ENCODE results near the gene MEIS2.

DNA sequence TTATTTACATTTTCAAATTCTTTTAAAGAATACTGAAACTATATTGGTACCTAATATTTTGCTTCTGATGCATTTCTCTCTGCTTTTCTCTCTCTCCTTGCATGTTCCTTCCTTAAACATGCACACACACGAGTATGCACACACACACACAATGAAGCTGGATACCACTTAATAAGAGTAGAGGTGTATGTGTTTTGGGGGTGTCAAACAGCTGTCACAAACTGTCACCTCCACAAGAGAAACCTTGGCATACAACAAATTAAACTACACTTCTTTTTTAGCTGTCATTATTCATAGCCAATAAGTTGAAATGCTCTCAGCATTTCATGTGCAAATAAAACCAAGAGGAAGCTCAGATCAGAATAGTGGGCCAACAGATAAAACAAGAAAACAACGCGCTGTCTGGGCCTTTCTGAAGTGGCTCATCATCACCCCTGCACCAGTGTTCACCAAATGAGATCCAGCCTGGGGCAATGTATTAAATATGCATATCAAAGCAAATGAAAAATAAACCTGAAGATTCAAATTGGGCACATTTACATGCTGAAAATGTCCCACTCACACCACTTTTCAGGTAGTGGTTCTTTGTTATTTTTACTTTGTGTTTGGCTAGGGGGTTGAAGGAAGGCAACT lies 9.7 kb downstream of the MEIS2 start:
- TF ChIP-seq, protein P1, sequence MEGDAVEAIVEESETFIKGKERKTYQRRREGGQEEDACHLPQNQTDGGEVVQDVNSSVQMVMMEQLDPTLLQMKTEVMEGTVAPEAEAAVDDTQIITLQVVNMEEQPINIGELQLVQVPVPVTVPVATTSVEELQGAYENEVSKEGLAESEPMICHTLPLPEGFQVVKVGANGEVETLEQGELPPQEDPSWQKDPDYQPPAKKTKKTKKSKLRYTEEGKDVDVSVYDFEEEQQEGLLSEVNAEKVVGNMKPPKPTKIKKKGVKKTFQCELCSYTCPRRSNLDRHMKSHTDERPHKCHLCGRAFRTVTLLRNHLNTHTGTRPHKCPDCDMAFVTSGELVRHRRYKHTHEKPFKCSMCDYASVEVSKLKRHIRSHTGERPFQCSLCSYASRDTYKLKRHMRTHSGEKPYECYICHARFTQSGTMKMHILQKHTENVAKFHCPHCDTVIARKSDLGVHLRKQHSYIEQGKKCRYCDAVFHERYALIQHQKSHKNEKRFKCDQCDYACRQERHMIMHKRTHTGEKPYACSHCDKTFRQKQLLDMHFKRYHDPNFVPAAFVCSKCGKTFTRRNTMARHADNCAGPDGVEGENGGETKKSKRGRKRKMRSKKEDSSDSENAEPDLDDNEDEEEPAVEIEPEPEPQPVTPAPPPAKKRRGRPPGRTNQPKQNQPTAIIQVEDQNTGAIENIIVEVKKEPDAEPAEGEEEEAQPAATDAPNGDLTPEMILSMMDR (tag by site-specific recombination; IDR thresholded peaks at IDR 0.05), result no peak
- no peak for TF ChIP-seq ZNF501 (tag by site-specific recombination; IDR thresholded peaks at IDR 0.05)
- TF ChIP-seq ZNF114 (tag by site-specific recombination; IDR thresholded peaks at IDR 0.05), result no peak

Measured in HEK293 (cell line).